ENCODE data around the gene LIMK2. TPM values are rescaled to one million over a fixed set of nuclear protein-coding genes. Genes with fewer than 3 reads are reported as not detected.

The LIMK2 gene
- polyA plus RNA-seq, 1 donor (not counting 4 experiments of a cell fraction or from before 2014, with no cell fraction given) = 42.6 TPM

- no peaks in the 10 kb centered on the region for H3K9me1 ChIP-seq (ENCODE audit: control insufficient read depth, extremely low read depth, insufficient read depth, low read length)
- no peak for DNase-seq (ENCODE audit: low read depth, low spot score)
- H3K36me3 ChIP-seq (ENCODE audit: control insufficient read depth in 2 of 2, extremely low read depth in 1 of 2, insufficient read depth in 2 of 2, low read length in 2 of 2) = peaks cover 62 to 68% of the 10 kb centered on the region in 2 experiments
- no peak overlapping the region for H2AFZ ChIP-seq (ENCODE audit: control insufficient read depth, low read length)
- H3K9ac ChIP-seq (ENCODE audit: control insufficient read depth, extremely low read depth, insufficient read depth, low read length) = no peak overlapping the region
- H4K20me1 ChIP-seq (ENCODE audit: control insufficient read depth, extremely low read depth, insufficient read depth, low read length) = peaks cover 6% of the 10 kb centered on the region
- TF ChIP-seq, protein P1, sequence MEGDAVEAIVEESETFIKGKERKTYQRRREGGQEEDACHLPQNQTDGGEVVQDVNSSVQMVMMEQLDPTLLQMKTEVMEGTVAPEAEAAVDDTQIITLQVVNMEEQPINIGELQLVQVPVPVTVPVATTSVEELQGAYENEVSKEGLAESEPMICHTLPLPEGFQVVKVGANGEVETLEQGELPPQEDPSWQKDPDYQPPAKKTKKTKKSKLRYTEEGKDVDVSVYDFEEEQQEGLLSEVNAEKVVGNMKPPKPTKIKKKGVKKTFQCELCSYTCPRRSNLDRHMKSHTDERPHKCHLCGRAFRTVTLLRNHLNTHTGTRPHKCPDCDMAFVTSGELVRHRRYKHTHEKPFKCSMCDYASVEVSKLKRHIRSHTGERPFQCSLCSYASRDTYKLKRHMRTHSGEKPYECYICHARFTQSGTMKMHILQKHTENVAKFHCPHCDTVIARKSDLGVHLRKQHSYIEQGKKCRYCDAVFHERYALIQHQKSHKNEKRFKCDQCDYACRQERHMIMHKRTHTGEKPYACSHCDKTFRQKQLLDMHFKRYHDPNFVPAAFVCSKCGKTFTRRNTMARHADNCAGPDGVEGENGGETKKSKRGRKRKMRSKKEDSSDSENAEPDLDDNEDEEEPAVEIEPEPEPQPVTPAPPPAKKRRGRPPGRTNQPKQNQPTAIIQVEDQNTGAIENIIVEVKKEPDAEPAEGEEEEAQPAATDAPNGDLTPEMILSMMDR (optimal IDR thresholded peaks at IDR 0.05 in 1 of 3, IDR thresholded peaks at IDR 0.05 in 1 of 3, conservative IDR thresholded peaks at IDR 0.05 in 1 of 3; ENCODE audit: extremely low read depth in 1 of 3, insufficient read depth in 2 of 3, low read length in 3 of 3) = no peak
- no peak for TF ChIP-seq EZH2 (IDR thresholded peaks at IDR 0.05; ENCODE audit: low read length)
- no peaks in the 10 kb centered on the region for H3K4me1 ChIP-seq (ENCODE audit: control insufficient read depth, extremely low read depth, insufficient read depth, low read length)
- no peaks in the 10 kb centered on the region for H3K27me3 ChIP-seq (ENCODE audit: control insufficient read depth, extremely low read depth, insufficient read depth, low read length)
- no peak overlapping the region for H3K4me2 ChIP-seq (ENCODE audit: control insufficient read depth, extremely low read depth, insufficient read depth, low read depth, low read length)
- no peak for FAIRE-seq
- no peaks in the 10 kb centered on the region for H3K79me2 ChIP-seq (ENCODE audit: control insufficient read depth, insufficient read depth, low read length)
- no peak overlapping the region for H3K27ac ChIP-seq (ENCODE audit: control insufficient read depth, insufficient read depth, low read length)
- H3K9me3 ChIP-seq (ENCODE audit: control insufficient read depth, low read depth, low read length) = no peaks in the 10 kb centered on the region
- no peak overlapping the region for H3K4me3 ChIP-seq (ENCODE audit: control insufficient read depth in 2 of 3, extremely low read depth in 1 of 3, insufficient read depth in 2 of 3, low read depth in 1 of 3, low read length in 3 of 3)
- dilution Hi-C loops (cut with MboI; ENCODE audit: extremely low pct_ligation_motif_present, low sequenced_read_pairs) = no loop called here
Measured at GRCh38 chr22:31269892-31270579, 57.9 kb downstream of the LIMK2 start.

DNA sequence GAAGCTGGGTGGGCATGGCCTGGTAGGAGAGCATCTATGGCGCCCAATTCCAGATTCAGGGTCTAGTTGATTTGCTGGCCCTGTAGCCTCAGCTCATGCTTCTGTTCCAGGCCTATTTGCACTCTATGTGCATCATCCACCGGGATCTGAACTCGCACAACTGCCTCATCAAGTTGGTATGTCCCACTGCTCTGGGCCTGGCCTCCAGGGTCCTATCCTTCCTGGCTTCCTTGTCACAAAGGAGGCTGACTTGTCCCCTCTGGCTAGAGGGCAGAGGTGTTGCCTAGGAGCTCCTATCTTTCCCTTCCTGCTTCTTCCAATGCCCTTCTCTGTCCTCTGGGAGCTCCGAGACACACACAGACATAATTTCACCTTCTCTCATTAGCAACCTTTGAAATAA is 58.9 kb downstream of the LIMK2 start:
- no peak for FAIRE-seq
- H3K27me3 ChIP-seq (ENCODE audit: control insufficient read depth, extremely low read depth, insufficient read depth, low read length) = no peaks in the 10 kb centered on the region
- H3K4me1 ChIP-seq (ENCODE audit: control insufficient read depth, extremely low read depth, insufficient read depth, low read length) = no peaks in the 10 kb centered on the region
- H2AFZ ChIP-seq (ENCODE audit: control insufficient read depth, low read length) = no peak overlapping the region
- DNase-seq (ENCODE audit: low read depth, low spot score) = no peak
- no peaks in the 10 kb centered on the region for H3K79me2 ChIP-seq (ENCODE audit: control insufficient read depth, insufficient read depth, low read length)
- no peak overlapping the region for H3K4me3 ChIP-seq (ENCODE audit: control insufficient read depth in 2 of 3, extremely low read depth in 1 of 3, insufficient read depth in 2 of 3, low read depth in 1 of 3, low read length in 3 of 3)
- no peaks in the 10 kb centered on the region for H3K9me1 ChIP-seq (ENCODE audit: control insufficient read depth, extremely low read depth, insufficient read depth, low read length)
- TF ChIP-seq, protein P1 (optimal IDR thresholded peaks at IDR 0.05 in 1 of 3, IDR thresholded peaks at IDR 0.05 in 1 of 3, conservative IDR thresholded peaks at IDR 0.05 in 1 of 3; ENCODE audit: extremely low read depth in 1 of 3, insufficient read depth in 2 of 3, low read length in 3 of 3) = no peak
- no peak for TF ChIP-seq EZH2 (IDR thresholded peaks at IDR 0.05; ENCODE audit: low read length)
- peaks cover 60 to 67% of the 10 kb centered on the region in 2 experiments for H3K36me3 ChIP-seq (ENCODE audit: control insufficient read depth in 2 of 2, extremely low read depth in 1 of 2, insufficient read depth in 2 of 2, low read length in 2 of 2)
- H3K9ac ChIP-seq (ENCODE audit: control insufficient read depth, extremely low read depth, insufficient read depth, low read length) = no peak overlapping the region
- no peak overlapping the region for H3K4me2 ChIP-seq (ENCODE audit: control insufficient read depth, extremely low read depth, insufficient read depth, low read depth, low read length)
- H4K20me1 ChIP-seq (ENCODE audit: control insufficient read depth, extremely low read depth, insufficient read depth, low read length) = peaks cover 6% of the 10 kb centered on the region
- no peaks in the 10 kb centered on the region for H3K9me3 ChIP-seq (ENCODE audit: control insufficient read depth, low read depth, low read length)
- no peak overlapping the region for H3K27ac ChIP-seq (ENCODE audit: control insufficient read depth, insufficient read depth, low read length)
- dilution Hi-C loops (cut with MboI; ENCODE audit: extremely low pct_ligation_motif_present, low sequenced_read_pairs) = no loop called here
